Epithelial cell of umbilical artery (primary cell): ENCODE results near the gene MYDGF. TPM values are rescaled to one million over a fixed set of nuclear protein-coding genes. Genes with fewer than 3 reads are reported as not detected.

Experiments
- total RNA-seq: library from RNA; depleted of rRNA; stranded (reverse); fragments of >200 nt; gene quantifications from 2 replicates; pipeline ENCODE4 v1.2.3, GENCODE V29; 2014

MYDGF gene
- 196 and 312 TPM in 2 replicates for total RNA-seq

DNA sequence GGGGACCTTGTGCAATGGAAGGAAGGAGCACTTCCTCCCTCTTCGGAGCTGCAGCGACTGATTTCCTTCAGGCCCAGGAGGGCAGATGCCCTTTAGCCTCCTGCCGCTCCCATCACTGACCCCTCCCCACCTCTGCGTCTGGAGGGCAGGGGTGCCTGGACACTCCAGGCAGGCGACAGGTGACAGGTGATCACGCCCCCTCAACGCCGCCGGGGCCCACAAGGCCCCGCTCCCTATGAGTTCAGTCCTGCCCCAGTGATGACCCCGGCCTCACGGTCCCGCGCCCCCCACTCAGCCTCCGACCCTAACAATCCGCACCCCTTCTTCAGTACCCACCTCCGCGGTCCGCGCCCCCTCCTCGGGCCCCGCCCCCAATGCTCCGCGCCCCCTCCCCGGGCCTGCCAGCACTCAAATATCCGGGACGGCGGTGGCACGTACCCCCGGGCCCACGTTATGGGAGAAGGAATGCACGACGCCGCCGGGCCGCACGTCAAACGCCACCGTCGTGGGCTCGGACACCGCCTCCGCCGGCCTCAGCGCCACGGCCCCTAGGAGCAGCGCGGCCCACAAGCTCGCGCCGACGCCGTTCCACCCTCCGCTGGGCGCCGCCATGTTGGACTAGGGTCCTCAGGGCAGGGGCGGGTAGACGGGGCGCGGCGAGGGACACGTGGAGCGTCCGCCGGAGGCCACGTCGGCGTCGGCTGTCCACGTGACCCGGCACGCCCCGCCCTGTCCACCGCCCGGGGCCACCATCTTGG is at the start of gene MYDGF:
MYDGF (minus strand) TSS at position 620 of the 758 bp plus-strand sequence; CDS start at position 612, 8 bp downstream.

GRCh38 chr19:4638828-4639530 is 31.2 kb downstream of the MYDGF start, which contains the start of gene TNFAIP8L1:
TSS of gene TNFAIP8L1 (plus strand) at chr19:4639516. CDS start at chr19:4651870, 12,354 bp downstream.

Other genes starting within 250 kb of the MYDGF start
- gene UBXN6, start 212.5 kb downstream of the MYDGF start, total RNA-seq: 63.8 and 67.9 TPM in 2 replicates
- 53.9 and 75.8 TPM in 2 replicates for gene HDGFL2, start 198.0 kb downstream of the MYDGF start, total RNA-seq
- under 0.01 TPM in 1 of 2 replicates, not detected in the other for gene PLIN4, start 151.9 kb downstream of the MYDGF start, total RNA-seq
- gene PLIN5, start 135.1 kb downstream of the MYDGF start, total RNA-seq: 1.4 TPM in 1 of 2 replicates, not detected in the other
- gene LRG1, start 130.3 kb downstream of the MYDGF start, total RNA-seq: under 0.01 and 0.30 TPM in 2 replicates
- 70.5 and 71.8 TPM in 2 replicates for gene SEMA6B, start 110.7 kb downstream of the MYDGF start, total RNA-seq
- 17.2 and 26.9 TPM in 2 replicates for gene TNFAIP8L1, start 30.8 kb downstream of the MYDGF start, total RNA-seq
- 26.0 and 29.8 TPM in 2 replicates for gene DPP9, start 53.5 kb upstream of the MYDGF start, total RNA-seq
- 18.1 and 18.2 TPM in 2 replicates for gene FEM1A, start 121.4 kb upstream of the MYDGF start, total RNA-seq
- 3.0 and 3.9 TPM in 2 replicates for gene TICAM1, start 161.4 kb upstream of the MYDGF start, total RNA-seq
- gene PLIN3, start 197.3 kb upstream of the MYDGF start, total RNA-seq: 86.6 and 192 TPM in 2 replicates
- not detected in 2 replicates for gene ARRDC5, start 232.6 kb upstream of the MYDGF start, total RNA-seq
- gene UHRF1, start 239.2 kb upstream of the MYDGF start, total RNA-seq: 42.6 and 71.7 TPM in 2 replicates